RPMI8226 (cell line): ENCODE results near the gene NR4A2.

Experiments
- DNase-seq: peaks from one replicate; pipeline ENCODE4 v3.0.0-alpha.2; 2015

The NR4A2 gene

DNA sequence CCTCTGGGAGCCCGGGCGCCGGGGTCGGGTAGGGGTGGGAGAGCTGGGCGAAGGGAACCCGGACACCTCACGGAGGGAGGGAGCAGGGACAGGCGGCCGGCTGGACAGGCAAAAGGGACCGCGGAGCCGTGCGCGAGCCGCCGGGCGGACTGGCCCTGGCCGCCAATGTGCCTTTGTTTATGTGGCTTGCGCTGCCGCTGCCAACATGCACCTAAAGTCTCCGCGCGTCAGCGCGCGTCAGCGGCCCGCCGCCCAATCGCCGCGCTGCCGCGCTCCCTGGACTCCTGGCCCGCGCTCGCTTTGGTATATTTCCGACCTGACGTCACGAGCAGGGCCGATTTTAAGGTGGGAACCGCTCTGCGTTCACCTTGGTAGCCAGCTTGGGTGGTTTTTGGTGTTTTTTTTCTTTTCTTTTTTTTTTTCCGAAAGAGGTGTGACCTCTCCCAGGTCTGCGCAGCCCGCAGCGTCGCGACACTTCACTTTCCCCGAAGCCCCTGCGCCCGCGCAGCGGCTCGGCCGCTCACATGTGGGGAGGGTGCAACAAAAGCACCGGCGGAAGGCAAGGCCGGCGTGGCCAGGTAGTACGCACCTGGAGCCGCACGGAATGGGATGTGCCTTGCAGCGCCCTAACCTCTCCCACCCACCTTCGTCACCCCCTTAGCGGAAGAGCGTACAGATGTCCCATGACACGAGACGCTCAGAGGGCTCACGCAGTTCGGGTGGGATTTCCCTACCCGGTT is at the start of gene NR4A2:
Gene NR4A2, minus strand, starts transcription at position 188 of the 740 bp plus-strand sequence. CDS start 2,535 bp downstream, outside the sequence.
- DNase-seq, result peak; percentile 94

DNA sequence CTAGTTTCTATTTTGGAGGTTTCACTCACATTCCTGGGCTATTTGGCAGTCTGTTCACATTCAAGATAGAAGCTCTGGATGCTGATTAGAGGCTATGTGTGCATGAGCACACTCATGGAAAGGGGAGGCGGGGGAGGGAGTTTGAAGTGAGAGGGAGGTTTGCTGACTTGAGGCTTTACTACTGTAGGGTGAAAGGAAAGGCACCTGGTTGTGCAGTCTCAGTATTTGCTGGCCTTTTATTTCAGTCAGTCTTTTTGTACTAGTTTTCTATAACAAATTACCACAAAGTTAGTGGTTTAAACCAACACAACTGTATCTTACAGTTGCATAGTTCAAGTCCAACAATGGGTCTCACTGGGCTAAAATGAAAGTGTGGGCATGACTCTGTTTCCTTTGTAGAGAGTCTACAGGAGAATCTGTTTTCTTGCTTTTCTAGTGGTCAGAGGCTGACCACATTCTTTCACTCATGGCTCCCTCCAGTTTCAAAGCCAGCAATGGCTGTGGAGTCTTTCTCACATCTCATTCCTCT is 47.7 kb upstream of the NR4A2 start:
- DNase-seq, result peak; percentile 12

DNA sequence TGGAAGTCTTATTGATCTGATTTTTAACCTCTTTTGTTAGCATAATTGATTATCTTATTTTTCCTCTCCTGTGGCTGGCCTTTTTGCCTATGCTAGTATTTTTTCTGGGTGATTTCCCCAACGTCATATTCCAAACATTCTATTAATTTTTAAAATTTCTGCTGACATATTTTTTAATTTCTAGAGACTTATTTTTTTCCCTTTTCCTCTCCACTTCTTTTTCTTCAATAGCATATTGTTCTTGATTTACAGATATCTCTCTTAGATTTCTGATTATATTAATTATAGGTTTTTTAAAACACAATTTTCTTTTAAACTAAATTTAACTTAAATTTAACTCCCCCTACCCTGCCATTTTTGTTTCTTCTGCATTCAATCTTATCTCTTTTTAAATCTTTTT is 47.2 kb upstream of the NR4A2 start:
- no peak for DNase-seq

DNA sequence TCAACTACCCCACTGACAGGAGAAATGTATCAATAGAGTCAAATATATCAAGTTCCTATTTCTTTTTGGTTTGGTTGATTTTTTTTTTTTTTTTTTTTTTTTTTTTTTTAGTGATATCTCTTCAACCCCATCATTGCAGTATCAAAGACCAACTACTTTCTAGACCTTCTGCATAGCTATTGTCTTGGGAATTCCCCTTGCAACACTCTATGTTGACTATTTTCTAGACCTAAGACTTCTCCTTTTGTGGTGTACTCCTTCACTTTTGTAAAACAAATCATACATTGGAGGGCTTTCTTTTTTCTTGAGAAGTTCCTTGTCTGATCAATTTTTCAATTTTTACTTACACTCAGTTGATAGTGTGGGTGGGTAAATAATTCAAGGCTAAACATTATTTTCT is 46.5 kb upstream of the NR4A2 start:
- DNase-seq, result no peak

DNA sequence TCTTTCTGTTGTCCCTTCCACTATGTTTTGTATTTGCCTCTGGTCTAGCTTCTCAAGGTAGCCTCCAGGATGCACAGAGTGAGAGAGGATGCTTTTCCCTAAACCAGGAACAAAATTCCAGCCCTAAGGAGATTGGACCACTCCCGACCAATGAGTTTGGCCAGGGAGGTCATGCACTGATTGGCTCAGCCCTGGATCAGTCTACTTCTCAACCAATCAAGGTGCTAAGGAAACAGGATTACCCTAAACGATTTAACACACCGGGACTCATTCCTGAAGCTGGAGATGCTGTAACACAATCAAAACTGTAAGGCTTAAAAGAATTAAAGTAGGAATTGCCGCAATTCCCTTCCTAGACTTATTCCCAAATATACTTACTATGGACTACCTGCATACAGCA is 34.2 kb upstream of the NR4A2 start:
- no peak for DNase-seq

DNA sequence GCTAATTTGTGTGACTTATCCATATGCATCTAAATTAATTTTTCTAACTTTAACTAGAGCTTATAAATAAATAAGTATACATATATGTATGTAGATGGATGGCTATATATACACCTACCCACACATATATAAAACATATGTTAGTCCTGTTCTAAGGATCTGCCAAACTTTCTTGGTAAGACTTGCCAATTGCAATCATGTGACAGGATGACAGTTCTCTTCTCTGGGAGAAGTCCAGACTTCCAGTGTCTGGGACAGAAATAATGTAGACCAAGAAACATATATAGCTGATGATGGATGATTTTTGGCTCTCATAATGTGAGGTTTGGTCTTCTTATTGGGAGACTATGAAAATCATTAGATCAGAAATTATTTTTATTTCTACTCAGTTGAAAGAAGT is 30.6 kb upstream of the NR4A2 start:
- DNase-seq, result no peak

DNA sequence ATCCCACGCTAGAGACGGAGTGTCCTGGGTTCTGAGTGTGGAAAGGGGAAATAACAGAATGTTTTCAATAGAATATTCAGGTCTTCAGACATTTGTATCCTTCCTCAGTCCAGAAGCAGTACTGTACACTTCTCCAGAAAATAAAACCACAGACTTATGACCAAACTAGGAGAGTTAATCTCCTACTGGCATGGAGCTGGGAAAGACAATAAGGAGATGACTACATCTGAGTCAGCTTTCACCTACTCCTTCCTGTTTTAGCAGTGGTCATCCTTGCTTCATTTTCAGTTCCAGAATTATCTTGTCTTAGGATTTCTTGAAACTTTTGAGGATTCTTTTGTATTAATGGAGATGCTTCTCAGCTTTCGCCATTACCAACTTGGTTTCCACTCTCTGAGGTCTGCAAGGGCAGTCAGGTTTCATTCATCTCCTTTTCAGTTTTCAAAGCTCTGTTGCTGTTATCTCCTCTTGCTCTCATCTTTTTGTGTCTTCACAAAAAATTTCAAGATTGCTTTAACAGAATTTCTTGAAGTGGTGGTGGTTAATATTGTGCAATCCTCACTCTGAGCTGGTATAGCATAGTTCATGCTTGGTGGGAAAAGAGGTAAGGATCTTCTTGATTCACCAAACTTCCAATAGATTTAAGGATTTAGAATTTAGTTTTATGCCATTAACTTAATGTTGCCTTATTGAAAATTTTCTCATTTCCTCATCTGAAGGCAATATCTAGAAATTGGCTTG is 23.7 kb upstream of the NR4A2 start:
- no peak for DNase-seq

DNA sequence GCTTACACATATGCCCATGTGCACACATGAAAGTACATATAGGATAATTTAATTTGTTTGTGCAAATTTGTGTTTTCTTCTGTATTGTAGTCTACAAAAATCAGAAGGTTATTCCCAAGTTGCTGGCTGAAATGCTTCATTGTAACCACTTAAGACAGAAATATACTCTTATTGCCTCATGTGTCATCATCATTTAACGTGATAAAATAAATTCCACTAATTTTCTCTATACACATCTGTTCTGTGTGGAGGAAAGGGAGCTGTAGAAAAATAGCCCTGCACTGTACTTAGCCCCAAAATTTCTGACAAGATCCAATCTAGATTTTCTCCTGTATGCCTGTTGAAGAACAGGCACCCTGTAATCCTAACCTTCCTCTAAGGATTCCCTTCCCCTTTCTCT is 20.4 kb upstream of the NR4A2 start:
- no peak for DNase-seq

DNA sequence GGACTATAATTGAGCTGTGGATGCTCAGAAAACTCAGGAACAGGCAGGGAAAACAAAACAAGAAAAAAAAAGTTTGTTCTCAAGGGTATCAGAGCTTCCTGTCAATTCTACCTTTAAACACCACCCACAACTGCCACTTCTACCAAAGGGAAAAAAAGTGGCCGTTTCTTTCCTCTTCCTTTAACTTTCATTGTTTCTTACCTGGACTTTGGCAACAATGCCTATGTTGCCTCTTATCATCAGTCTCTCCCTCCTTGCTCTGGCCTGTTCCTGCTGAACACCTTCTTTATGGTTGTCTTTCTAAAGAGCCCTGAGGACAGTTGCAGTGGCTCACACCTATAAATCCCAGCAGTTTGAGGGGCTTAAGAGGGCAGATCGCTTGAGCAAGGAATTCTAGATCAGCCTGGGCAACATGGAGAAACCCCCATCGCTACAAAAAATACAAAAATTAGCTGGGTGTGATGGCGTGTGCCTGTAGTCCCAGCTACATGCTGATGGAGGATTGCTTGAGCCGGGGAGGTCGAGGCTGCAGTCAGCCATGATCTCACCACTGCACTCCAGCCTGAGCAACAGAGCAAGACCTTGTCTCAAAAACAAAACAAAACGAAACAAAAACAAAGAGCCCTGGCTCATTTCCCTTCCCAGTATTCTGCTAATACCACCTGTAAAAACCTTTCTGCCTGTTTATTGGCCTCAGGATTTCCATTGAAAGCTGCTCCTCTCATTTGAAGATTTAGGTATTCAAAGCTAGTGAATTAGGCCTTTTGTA is 18.0 kb upstream of the NR4A2 start:
- no peak for DNase-seq

DNA sequence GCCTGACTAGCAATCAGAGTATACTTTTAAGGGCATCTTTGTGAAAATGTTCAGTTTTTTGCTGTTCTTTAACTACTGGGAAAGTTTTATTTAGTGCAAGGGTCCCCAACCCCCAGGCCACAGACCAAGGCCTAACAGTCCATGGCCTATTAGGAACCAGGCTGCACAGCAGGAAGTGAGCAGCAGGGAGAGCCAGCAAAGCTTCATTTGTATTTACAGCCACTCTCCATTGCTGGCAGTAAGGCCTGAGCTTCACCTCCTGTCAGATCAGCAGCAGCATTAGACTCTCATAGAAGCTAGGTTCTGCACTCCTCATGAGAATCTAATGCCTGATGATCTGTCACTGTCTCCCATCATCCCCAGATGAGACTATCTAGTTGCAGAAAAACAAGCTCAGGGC is 17.1 kb upstream of the NR4A2 start:
- no peak for DNase-seq

DNA sequence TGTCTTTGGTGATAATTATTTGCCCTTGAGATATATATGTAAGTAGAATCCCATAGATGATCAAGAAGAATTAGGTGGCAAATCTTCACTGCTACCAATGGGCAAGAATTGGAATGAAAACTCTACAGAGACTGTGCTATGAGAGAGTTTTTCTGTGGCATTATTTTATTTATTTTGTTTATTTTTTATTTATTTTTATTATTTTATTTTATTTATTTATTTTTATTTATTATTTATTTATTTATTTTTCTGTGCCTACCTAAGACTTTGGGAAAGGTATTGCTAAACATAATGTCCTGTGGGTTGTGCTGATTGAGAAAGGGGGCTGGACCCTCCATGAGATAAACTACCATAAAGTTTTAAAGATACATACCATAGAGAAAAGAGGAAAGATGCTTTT is 16.6 kb upstream of the NR4A2 start:
- DNase-seq, result no peak

DNA sequence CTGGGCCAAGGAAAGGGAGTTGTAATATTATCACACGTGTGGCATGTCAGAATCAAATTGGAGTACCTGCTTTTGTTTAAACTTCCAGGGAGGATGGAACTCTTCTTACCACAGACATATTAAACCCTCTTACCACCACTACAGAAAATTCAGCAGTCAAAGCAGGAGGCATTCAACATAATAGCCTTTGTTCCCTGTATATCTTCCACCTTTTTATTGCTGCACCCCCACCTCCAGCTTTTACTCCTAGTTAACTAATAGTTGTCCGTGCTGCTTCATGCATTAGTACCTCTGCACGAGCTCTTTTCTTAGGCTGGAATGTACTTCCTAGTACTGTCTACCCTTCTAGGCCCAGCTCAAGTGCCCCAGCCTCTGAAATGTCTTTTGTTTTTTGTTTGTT is 14.9 kb upstream of the NR4A2 start:
- DNase-seq, result no peak

DNA sequence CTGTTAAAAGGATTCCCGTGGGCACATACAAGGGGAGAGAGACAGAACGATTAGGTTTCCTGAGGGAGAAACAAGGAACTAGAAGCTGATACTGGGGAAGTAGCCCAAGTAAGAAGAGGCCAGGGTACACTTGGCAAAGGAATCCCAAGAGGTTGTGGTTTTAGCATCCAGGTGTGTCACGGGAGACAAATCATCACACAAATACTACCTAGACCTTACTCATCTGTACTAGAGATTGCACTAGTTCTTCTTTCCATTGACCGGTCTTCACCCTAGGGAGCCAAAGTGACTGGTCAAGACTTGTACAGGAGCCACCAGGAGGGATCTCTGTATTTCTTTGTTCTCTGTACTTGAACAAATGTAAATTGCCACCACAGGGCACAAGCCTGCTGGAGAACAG is 14.2 kb upstream of the NR4A2 start:
- no peak for DNase-seq

DNA sequence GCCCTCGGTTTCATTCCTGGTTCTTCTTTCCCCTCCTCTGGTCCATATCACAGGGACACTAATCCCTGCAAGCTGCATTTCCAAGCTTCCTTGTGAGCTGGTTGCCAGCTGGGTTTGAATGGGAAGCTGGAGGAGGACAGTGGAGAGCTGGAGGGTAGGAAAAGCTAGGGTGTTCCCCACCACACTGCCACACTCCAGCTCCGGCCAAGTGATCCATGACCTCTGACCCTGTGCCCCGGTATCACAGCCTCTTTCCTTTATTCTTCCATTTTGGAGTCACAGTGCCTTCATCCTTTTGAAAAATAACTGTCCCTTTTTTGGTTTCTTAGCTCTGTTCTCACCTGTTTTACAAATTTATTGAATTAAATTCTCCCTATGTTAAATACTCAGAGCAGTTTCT is 13.1 kb upstream of the NR4A2 start:
- no peak for DNase-seq

DNA sequence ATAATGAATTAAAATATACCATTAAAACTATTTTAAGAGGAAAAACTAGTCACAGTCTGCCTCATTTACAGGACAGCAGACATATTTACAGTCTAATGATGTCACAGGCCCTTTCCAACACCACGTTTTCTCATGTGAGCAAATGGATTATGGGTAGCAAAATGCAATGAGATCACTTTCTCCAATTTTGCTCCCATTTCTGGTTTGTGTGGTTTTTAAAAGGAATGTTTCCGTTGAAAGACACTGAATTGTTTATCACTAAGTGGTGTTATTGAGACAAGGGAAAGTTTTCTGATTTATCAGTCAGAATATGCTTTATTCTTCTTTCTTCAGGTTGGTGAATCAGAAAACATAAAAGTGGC is 11.4 kb upstream of the NR4A2 start:
- no peak for DNase-seq

DNA sequence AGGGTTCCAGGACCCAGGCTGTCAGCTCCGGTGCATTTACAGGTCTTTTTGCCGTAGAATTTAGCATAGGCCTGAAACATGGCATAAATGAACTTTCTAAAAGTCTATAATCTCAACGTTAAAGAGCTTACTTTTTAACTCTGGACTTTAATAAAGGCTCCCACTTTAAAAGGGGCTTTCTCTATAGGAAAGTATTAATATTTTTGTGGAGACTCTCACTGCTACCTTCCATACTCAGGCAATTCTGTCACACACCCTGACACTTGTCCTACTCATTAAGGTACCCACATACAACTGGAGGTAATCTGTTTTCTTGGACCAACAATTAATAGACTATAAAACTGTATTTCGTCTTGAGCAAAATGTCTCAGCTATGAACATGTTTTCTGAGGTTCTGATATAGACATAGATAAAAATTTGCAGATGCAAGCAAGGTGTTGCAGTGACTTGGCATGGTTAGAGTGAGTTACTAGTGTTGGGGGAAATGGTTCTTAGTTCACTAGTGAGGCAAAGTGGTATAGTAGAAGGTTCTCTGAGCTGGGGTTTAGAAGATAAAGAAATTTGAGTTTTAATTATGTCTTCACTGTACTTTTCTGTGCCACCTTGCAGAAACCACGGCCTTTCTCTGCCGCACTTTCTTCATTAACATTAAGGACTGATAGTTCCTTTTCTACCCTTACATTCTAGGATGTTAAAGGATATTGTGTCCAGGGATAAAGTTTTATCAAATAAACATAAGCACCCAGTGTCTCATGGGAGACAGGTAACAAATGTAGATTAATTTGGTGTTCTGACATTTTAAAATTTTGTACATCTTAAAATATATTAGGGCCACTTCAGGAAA is 10.8 kb upstream of the NR4A2 start:
- DNase-seq, result peak; percentile 28

DNA sequence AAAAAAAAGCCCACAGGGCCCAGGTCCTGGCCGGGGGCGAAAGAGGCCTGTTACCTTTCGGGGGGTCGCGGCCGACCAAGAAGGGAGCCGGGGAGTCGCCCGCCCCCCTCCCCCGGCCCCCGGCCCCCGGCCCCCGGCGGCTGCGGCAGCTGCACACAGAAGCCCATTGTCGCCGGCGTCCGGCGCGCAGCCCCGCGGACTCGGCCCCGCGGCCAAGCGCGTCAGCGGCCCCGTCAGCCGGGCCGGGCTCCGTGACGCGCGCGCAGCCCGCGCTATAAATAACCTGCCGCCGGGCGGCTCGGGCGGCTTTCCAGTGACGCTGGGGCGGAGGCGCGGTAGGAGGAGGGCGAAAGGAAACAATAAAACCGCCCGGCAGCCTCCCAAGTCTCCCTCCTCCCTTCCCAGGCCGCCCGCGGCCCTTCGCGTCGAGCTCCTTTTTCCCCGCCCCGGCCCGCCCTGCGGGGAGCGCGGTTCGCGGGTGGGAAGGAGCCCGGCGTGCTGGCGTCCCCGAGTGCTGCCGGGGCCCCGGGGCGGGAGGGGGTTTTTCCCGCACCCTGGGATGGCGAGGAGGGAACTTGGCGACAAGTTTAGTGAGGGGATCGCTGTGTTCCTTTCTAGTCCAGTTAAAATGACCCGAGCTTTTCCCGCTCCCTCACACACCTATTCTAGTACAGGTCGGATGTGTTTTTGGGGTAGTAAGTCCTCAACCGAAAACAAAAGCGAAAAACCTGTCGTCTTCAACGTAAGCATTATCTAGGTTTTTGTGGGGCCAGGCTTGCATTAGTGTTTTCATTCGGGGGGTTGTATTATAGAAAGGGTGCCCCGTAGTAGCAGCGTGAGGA is 10.0 kb upstream of the NR4A2 start:
- DNase-seq, result peak; percentile 95

DNA sequence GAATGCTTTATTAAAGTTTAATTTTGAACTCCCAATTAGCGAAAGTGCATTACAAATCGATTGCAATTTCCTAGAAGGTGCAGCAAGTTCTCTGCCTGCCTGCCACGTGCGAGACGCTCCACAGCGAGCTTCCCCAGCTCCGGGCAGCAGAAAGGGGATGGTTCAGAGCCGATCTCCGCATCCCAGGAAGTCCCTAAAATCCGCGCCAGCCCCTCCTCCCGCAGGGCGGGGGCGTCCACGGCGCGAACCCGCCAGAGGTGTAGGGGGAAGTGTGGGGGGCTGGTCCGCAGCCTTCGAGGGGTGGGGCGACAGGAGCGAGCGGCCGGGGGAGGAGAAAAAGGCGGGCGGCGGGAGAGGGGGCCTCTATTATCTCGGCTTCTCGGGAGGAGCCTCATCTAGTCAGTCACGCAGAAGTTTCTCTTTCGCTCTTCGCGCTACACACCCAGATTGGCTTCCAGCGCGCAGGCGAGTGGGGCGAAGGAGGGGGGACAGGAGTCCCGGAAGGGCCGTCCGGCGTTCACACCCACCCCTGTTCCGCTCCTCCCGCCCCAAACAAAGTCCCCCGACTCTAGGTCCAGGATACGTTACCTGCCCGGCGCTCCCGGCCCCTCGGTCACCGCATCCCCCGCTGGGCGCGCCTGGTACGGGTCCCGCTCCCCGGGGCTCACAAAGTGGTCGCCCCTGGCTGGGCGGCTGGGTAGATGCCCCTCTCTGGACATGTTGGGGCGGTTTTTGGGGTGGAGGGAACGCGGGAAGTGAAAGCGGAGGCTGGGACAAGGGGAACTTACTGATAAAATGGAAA is 9.1 kb upstream of the NR4A2 start:
- peak; percentile 96 for DNase-seq

DNA sequence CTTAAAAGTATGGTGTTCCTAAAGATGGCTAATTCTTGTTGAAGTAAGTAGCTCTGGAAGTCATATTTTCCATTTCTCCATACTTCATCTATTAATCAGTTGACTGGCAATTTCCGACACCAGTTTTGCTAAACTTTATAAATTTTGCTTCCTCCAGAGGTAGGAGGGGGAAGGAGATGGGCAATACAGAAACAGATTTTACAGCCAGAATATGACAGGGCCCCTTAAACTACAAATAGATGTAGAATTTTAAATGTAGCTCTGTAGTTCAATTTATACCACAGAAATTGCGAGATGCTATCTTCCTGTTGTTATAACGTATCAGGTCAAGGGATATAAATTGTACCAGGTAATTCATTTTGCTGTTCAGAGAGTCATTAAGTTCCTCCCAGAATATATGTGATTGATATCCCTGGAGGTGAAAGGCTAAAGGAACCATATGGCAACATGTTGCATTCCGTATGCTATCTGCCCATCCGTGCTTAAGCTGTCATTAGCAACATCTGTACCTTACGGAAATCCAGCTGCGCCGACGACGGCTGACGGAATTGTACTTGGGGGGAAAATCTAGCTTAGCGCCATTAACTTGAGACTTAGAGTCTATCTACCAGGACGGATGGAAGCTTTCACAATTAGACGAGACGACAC is 8.4 kb upstream of the NR4A2 start:
- DNase-seq, result peak; percentile 74

DNA sequence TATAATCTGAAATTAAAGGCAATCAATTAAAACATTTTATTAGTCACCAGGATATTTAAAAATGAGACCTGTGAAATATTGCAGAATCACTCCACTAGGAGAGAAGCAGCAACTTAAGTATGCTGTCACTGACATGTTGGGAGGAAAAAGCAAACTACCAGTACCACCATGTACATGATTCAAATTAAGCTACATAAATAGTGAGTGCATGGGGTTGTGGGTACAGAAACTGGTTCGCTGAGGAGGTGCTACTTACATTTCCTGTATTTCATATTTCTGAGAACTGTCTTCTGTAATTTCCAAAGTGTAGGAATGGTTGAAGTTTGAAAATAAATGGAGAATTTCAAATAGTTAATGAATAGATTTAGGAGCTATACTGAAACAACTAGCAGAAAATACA is 7.9 kb upstream of the NR4A2 start:
- DNase-seq, result peak; percentile 40
